ENCODE data around the gene LHFPL6.
"Not testable (repeated sequence)": the region's sequence is repeated elsewhere in the genome, so short reads cannot be mapped to it uniquely, and the experiment has no call there.

Gene LHFPL6

DNA sequence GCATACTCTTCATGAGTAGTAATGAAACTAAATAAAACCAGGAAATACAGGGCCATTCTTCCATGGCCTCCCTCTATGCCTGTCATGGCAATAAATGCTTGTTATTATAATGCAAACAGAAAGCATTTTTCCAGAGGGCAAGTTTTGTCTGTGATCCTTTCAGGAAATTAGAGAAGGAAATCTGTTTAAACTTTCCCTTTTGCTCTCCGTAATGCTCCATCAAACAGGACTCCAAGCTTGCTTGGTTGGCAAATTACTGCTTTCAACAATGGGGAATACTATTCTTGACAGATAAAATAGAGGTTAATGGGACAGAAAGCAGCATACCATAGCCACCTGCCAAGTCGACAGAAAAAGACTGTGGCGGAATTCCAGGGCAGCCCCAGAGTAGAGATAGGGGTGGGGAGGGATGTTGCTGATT lies 252.5 kb downstream of the LHFPL6 start:
- DNase-seq (ENCODE audit: low read depth in 2 of 2): no peak

DNA sequence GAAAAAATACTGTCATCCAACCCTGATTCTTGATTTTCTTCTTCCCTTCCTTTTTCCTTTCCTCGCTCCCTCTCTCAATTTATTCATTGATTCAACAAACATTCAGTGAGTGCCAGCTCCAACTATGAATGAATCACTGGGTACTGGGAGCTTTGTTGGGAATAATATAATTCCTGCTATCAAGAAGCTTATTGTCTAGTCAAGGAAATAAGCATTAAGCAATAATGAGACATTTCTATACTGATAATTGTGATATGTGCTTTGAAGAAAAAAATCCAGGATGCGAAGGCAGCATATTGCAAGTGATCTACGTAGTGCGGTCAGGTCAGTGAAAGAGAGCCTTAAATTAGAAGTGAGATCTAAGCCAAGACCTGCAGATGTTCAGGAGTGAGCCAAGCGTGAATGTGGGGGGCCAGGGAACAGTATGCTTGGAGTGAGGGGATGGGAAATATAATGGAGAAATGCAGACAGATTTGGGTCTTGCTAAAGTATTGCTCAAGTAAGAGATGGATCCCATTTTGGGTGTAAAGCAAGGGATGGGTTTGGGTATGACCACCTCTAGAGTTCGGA lies 253.5 kb downstream of the LHFPL6 start:
- no peak for DNase-seq (ENCODE audit: low read depth in 2 of 2)

DNA sequence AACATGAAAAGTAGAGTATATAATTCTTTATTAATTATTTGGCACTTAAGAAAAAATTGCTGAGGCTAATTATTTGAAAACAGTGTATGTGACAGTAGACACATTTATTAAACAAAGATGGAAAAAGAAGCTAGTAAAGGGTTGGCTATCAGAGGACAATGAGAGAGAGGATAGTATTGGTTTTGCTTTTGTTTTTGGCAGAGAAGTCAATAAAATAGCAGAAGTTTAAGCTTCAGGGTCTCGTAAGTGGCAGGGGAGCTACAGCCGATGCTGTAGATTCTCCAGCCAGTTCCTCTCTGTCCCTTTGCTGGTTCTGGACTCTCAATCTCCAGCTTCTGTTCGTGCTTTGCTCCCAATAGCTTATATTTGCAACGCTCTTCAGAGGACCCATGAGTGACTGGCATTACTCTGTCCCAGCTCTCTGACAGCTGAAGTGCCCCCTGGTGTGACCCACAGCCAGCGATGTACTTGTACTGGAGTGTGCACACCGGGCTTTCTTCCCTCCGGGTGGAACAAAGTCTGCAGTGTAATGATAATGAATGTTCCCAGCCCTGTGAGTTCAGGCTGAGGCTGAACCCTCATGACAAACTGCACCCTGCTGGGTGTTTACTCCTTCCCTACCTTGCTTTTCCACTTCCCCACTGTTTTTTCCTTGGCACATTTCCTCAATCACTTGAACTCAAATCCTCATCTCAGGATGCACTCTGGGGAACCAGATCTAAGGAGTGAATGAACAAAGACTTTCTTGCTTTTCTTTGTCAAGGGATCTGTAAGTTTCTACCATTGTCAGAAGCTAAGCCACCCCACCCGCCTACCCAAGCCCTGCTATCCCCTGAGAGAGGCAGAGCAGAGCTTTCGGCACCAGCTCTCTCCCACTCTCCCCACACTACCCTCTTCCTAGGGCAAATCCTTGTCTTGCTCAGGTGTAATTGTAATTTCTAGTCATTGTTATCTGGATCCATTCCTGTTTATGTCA lies 254.8 kb downstream of the LHFPL6 start:
- no peak for DNase-seq (ENCODE audit: low read depth in 2 of 2)

DNA sequence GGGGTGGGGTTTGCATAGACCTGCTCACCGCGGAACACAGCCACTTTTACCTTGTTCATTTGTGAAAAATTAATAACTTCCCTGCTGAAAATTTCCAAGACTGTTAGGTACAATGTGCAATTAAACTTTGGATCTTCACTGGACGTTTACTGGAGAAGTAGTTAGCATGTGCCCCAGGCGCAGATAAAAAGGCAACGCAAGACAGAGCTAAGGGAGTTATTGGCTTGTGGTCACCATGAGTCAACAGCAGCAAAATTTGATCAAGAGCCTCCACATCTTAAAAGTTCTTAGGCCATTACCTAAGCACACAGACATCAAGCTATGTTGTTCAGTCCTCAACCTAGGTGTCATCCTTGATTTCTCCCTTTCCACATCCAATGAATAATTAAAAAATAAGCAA lies 257.0 kb downstream of the LHFPL6 start:
- no peak for DNase-seq (ENCODE audit: low read depth in 2 of 2)

DNA sequence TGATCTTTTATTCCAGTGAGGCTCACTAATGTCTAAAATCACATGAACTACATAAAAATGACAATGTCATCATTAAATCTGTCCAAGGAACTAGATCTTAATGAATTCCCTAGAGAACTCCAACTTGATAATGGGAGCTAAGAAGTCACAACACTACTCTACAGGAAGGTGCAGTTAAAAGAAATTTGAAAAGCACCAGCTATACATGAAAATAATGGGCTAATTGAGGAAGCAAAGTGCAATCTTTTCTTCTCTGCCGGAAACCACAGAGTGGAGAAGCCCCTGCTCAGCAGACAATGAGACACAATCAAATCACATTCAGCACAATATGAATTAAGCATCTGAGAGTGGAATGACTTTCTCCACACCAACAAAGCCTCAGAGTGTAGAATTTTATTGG lies 261.7 kb downstream of the LHFPL6 start:
- DNase-seq (ENCODE audit: low read depth in 2 of 2): no peak

DNA sequence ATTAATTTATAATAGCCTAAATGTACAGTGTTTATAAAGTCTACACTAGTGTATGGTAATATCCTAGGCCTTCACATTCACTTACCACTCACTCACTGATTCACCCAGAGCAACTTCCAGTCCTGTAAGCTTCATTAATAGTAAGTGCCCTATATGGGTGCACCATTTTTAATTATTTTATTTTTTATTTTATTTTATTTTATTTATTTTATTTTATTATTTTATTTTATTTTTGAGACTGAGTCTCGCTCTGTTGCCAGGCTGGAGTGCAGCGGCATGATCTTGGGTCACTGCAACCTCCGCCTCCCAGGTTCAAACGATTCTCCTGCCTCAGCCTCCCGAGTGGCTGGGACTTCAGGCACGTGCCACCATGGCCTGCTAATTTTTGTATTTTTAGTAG lies 264.9 kb downstream of the LHFPL6 start:
- not testable (repeated sequence) for DNase-seq (ENCODE audit: low read depth in 2 of 2)

DNA sequence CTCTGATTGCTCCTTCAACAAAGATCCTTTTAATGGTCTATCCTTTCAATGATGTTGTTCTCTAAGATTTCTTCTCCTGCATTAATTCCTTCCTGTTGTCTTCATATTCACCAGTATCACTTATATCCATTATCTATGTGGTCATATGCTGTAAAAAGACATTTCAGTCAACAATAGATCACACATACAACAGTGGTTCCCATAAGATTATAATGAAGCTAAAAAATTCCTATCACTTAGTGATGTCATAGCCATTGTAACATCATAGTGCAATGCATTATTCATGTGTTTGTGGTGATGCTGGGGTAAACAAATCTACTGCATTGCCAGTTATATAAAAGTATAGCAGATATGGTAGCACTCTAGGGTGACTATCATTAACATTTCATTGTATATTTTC lies 266.1 kb downstream of the LHFPL6 start:
- DNase-seq (ENCODE audit: low read depth in 2 of 2): no peak

DNA sequence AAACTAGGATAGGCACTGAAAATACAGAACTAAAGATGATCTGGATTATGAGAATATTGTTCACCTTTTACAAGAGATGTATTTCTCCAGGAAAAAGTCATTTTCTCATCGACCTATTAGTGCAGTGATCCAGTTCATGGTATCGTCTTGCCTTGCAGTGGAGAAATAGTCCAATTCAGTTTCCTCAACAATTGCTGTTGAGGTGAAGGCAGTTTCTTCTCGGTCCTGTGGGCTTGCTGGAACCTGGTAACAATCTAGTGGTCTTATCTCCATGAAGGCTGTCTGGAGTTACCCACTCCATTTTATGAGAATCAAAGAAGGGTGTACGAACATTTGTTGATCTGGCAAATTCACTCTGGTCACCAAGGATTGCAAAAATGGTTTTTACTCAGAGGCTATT lies 266.8 kb downstream of the LHFPL6 start:
- DNase-seq (ENCODE audit: low read depth in 2 of 2): no peak

DNA sequence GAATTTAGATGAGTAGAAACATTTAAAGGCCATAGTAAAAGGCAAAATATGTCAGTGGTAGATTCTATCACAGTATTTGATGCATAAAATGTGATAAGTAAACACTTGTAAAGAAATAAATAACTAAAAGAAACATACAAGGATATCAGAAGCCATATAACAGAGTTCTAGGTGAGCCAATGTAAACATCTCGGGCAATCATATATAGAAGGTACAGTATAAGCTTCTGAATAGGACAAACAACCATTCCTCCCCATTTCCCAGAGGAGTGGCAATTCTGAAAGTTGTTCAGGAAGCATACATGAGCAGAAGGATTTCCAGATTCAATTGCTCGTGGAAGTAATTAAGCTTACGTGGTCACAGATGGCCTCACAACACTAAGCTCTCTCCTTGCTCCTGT lies 267.3 kb downstream of the LHFPL6 start:
- DNase-seq (ENCODE audit: low read depth in 2 of 2): no peak

DNA sequence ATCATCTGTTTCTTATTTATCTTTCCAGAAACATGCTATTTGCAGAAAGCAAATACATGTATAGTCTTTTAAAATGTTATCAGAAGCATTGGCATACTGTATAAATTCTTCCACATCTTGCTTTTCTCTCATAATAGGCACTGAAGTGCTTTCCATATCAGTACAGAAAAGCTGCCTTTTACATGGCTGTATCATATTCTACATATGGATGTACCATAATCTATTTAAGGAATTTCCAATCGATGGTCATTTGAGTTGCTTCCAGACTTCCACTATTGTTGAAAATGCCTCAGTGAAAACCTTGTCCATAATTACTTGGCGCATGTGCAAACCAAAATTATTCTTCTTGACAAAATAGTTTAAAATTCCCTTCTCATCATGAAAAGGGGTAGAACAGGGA lies 272.5 kb downstream of the LHFPL6 start:
- no peak for DNase-seq (ENCODE audit: low read depth in 2 of 2)

DNA sequence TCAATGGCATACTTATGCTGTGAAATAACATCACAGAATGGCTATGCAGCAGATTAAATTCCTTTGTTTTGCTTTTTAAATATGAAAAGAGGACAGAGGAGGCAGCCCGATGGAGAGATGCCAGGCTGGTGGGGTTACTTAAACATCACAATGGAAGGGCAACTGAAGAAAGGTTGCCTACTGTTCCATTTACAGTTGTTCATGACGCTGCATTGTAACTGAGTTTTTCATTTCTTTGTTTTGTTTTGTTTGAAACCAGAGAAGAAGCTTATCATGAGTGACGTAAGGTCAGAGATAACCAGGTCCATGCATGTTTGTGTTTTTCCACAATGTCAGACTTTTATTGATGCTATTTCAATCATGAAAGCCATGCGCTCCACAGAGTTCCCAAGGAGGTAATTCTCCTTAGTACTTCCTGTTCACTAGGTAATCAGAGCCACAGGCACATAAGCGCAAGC lies 273.8 kb downstream of the LHFPL6 start:
- no peak for DNase-seq (ENCODE audit: low read depth in 2 of 2)

DNA sequence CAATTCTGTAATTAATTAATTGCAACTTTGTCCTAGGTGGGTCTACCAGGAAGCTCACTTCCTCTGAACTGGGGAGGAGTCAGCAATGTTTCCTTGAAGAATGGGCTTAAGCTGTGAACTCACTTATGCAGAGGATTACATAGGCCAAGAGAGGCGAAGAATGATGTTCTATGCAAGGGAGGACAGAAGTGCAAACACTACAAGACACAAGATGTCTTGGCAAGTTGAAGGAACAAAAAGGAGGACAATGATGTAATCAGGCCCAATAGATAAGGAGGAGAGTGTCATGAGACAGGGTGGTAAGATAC lies 275.9 kb downstream of the LHFPL6 start:
- DNase-seq (ENCODE audit: low read depth in 2 of 2): no peak

DNA sequence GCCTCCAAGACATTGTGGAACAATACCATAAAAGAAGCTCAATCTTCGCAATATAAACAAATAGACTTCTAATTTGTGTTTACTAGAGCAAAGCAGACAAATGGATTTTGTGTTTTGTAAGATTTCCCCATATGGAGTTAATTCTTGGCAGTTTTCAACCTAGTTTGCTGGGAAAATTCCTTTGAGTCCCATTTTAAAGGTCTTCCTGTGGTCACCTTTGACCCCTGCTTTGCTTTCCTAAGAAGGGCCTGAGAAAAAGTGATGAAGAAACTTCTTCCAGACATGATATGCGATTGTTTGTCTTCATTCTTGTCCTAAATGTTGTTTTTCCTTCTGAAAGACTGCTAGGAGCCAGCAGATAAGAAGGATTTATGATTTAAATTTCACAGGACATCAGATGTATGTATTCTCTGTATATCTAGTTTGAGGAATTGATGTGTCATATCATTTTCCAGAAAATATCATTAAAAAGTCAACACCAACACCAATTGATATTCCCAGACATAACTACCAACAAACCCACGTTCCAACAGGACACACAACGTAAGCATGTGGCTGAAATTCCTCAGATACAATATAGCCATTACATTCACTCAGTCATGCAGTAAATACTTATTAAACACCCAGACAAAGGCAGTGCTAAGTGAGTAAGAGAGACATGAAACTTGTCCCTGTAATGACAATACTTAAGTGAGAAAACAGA lies 276.4 kb downstream of the LHFPL6 start:
- no peak for DNase-seq (ENCODE audit: low read depth in 2 of 2)

DNA sequence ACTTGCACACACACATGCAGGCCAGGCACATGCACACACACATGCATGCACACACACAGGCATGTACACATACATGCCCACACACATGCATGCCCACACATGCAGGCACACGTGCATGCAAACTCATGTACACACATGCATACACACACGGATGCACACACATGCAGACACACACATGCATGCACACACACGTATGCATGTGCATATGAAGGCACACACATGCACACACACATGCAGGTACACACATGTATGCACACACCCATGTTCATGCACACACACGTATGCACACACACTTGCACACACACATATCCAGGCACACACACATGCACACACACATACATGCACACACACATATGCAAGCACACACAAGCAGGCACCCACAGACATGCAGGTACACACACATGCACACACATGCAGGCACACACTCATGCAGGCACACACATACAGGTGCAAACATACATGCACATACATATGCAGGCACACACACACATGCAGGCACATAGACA lies 278.1 kb downstream of the LHFPL6 start:
- no peak for DNase-seq (ENCODE audit: low read depth in 2 of 2)

DNA sequence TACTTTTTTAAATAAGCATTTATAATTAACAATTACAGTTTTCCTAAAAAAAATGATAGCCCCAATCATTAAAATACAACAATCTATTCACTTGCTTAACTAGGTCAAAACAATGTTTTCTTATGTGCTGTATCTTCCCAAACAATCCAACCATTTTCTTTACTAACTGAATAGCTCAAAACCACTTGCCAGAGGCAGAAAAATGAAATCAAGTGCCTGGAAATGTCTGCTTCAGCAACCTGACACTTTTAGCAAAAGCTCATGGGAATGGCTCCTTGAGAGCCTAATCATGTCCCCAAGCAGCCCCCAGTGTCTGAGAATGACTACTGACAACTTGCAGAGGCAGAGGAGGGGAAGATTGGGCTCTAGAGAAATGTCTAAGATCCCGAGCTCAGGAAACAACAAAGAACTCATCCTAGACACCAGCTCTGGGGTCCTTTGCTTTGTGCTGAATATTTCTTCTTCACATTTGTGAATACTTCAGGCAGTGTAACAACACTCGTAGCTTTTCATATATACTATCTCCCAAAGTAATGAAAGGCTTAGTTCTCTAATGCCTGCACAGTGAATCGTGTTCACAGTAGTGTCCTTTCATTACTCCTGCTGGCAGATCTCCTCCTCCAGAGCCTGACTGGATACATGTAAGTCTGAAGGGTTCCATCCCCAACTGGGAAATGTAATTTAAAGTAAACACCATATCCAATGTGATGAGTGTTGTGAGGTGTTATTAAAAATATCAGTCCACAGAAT lies 280.0 kb downstream of the LHFPL6 start:
- DNase-seq (ENCODE audit: low read depth in 2 of 2): no peak

DNA sequence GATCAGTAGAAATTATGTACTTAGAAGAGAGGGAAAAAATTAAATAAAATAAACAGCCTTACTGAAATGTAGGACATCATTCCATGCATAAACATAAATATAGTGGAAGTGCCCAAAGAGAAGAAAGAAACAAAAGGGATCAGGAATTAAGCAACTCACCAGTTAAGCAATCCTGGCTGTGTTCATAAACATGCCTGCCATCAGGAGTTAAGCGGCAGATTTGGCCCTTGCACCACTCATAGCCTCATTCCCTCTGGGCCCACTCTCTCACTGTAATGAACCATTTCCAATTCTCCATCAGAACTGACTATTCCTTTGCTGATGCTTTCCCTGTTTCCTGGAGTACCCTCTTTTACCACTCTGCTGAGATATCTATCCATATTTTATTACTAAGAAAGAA lies 281.4 kb downstream of the LHFPL6 start:
- DNase-seq (ENCODE audit: low read depth in 2 of 2): no peak

DNA sequence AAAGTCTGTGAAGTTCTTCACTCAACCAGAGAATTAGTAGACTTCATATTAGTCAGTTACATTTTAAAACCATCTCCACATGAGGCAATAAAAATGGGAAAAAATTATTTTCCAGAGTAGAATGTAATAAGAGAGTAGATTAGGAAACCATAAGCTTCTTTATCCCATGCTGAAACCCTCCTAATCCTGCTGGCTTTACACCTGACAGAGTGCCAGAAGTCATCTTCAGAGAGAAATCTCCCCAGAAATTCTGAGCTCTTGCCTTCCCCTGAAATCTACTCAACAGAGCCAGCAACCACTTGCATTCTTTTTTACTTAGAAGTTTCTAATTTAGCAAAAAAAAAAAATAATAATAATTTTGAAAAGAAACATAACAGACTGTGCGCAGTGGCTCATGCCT lies 284.8 kb downstream of the LHFPL6 start:
- DNase-seq (ENCODE audit: low read depth in 2 of 2): no peak

DNA sequence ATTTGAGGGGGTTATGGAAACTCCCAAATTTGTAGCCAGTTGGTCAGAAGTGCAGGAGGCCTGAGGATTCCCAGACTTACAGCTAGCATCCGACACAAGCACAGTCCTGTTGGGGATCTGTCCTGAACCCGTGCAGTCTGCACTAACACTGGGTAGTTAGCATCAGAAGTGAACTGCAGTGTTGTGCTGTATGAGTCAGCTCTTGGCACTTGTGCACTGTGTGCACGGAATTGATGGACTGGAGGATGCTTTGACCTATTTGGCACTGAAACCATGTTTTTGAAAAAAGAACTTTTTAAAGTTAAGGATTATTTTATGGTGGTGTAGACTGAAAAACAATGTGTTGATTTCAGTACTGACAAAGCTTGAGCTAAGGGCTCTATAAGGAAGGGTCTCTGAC lies 285.7 kb downstream of the LHFPL6 start:
- no peak for DNase-seq (ENCODE audit: low read depth in 2 of 2)

DNA sequence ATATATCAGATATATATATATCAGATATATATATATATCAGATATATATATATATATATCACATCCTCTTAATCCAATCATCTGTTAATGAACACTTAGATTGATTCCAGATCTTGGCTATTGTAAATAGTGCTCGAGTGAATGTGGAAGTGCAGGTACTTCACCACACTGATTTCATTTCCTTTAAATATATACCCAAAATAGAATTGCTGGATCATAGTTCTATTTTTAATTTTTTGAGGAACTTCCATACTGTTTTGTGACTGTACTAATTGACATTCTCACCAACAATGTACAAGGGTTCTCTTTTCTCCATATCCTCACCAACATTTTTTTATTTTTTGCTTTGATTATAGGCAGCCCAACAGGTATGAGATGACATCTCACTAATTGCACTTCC lies 287.2 kb downstream of the LHFPL6 start:
- DNase-seq (ENCODE audit: low read depth in 2 of 2): no peak

DNA sequence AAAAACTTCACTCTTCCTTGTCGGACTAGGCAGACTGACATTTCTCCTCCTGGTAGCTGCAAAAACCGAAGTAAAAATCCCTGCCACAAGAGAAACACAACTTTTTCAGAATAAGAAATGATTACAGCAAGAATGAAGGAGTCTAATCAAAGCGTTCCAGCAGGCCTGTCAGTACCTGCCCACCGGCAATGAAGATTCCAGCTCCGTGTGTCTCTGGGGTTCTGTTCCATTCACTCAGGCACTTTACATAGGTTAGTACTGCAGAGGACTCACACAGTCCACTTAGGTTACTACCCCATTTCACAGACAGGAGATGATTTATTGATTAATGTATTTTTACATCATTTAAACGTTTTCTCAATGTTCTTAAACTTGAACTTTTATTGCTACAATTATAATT lies 289.3 kb downstream of the LHFPL6 start:
- DNase-seq (ENCODE audit: low read depth in 2 of 2): no peak

DNA sequence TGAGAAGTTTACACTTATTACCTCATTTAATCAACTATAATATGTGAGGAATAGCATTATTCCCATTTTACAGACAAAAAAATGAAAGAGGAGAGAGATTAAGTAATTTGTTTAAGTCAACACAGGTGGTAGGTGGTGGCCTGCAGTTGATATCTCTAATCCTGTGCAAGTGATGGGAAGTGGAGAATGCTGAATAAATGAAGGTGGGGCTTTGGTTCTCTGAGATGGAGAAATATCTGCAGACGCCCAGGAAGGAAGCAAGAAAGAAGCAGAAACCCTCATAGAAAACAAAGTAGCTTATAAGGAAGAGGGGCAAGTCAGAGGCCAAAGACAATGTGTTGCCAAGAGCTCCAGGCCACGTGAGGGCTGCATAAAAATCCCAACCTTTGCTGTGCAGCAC lies 290.4 kb downstream of the LHFPL6 start:
- no peak for DNase-seq (ENCODE audit: low read depth in 2 of 2)

DNA sequence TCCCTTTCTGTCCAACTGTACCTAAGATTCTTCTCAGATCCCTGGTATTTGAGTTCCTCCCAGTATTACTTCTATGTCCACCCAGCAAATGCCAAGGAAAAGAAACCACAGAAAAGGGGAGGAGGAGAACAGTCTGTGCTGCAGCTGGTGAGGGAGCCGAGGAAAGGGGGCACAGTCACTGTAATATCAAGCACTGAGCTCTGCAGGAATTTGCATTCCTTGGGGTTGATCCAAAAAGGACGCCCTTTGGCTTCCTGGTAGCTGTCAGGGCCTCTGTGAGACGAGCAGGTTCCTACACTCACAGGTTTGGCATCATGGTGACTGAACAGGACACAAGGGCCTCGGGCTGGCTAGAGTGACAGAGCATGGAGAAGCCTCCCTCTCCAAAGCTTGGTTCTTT lies 291.4 kb downstream of the LHFPL6 start:
- no peak for DNase-seq (ENCODE audit: low read depth in 2 of 2)

Measured in stimulated activated CD8-positive, alpha-beta memory T cell treated with anti-CD3 and anti-CD28 coated beads, Interleukin-2, amount 100 ng/mL, for 48 hours (primary cell).